IPS-15b (cell line): ENCODE measurements around the gene NMNAT1.

Experiments used
- H3K27me3 ChIP-seq: one replicate; pipeline ENCODE4 v1.6.1; 2013; ENCODE audit warnings: low read length; ENCODE audit not compliant: control insufficient read depth, insufficient read depth
- H3K36me3 ChIP-seq: one replicate; pipeline ENCODE4 v1.6.1; 2013; ENCODE audit warnings: low read length; ENCODE audit not compliant: control insufficient read depth, insufficient read depth
- H3K4me1 ChIP-seq: one replicate; pipeline ENCODE4 v1.6.1; 2013; ENCODE audit warnings: mild to moderate bottlenecking, low read length; ENCODE audit not compliant: control insufficient read depth, insufficient read depth
- H3K4me3 ChIP-seq: one replicate; pipeline ENCODE4 v1.5.1; 2013; ENCODE audit warnings: low read depth, low read length
- H3K9ac ChIP-seq: one replicate; pipeline ENCODE4 v1.6.1; 2013; ENCODE audit warnings: low read depth, mild to moderate bottlenecking, low read length
- H3K9me3 ChIP-seq: one replicate; pipeline ENCODE4 v1.6.1; 2013; ENCODE audit warnings: mild to moderate bottlenecking, low read length; ENCODE audit not compliant: control insufficient read depth, insufficient read depth

The NMNAT1 gene

DNA sequence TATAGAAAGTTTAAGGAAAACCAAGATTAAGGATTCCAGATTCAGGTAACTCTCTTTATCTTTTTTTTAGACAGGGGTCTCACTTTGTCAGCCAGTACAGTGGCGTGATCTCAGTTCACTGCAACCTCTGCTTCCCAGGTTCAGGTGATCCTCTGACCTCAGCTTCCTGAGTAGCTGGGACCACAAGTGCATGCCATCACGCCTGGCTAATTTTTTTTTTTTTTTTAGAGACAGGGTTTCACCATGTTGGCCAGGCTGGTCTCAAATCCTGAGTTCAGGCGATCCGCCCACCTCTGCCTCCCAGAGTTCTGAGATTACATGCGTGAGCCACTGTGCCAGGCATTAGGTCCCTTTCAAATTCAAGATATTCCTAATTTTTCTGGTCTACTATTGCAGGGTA lies 16.0 kb upstream of the NMNAT1 start:
- Histone ChIP-seq H3K36me3 (peaks cover 10% of the 10 kb centered on the region), H3K9ac (no peak overlapping the region), H3K4me3 (no peak overlapping the region)

GRCh38 chr1:9929431-9930385 lies 13.6 kb upstream of the NMNAT1 start:
- H3K36me3 ChIP-seq = peaks cover 14% of the 10 kb centered on the region
- H3K4me1 ChIP-seq = peaks cover 12% of the 10 kb centered on the region
- no peak overlapping the region for H3K4me3 ChIP-seq
- peak overlapping the region; percentile 37 for H3K9ac ChIP-seq
- H3K27me3 ChIP-seq = no peaks in the 10 kb centered on the region
- no peaks in the 10 kb centered on the region for H3K9me3 ChIP-seq

More for the DNA sequence above, 16.0 kb upstream of the NMNAT1 start:
- no peaks in the 10 kb centered on the region for H3K27me3 ChIP-seq
- no peaks in the 10 kb centered on the region for H3K9me3 ChIP-seq
- H3K4me1 ChIP-seq = peaks cover 20% of the 10 kb centered on the region

- Histone ChIP-seq H3K27me3 (no peaks in the 10 kb centered on the region), H3K4me3 (peak overlapping the region; percentile 82), H3K36me3 (peaks cover 2% of the 10 kb centered on the region), H3K4me1 (no peaks in the 10 kb centered on the region), H3K9ac (peak overlapping the region; percentile 92), H3K9me3 (no peaks in the 10 kb centered on the region)
These were observed 806 bp upstream of the NMNAT1 start for GRCh38 chr1:9942399-9942938.

- H3K9ac ChIP-seq = no peak overlapping the region
- no peak overlapping the region for H3K4me3 ChIP-seq
- no peaks in the 10 kb centered on the region for H3K36me3 ChIP-seq
These were observed 3.0 kb downstream of the NMNAT1 start for GRCh38 chr1:9946315-9946714.

DNA sequence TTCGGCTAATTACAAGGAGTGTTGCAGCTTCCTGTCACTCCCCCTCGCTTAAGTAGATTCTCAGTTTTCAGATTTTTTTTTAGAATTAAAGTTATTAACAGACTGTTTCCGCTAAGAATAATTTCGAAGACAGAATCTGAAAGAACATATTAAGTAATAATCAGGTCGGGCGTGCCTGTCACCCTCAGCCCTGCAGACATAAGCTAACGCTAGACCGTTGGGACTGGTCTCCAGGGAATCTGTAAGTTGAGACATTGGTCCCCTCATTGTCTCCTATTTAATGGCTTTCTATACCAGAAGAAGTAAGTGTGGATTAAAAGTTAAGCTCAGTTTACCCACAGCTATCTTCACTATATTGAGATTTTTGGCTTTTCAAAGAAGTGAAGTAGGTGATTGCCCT lies 14.5 kb downstream of the NMNAT1 start:
- Histone ChIP-seq H3K4me3 (no peak overlapping the region), H3K9ac (no peak overlapping the region)

More at GRCh38 chr1:9946315-9946714, 3.0 kb downstream of the NMNAT1 start:
- Histone ChIP-seq H3K9me3 (no peaks in the 10 kb centered on the region), H3K27me3 (no peaks in the 10 kb centered on the region), H3K4me1 (no peaks in the 10 kb centered on the region)

GRCh38 chr1:9960011-9960410 lies 16.7 kb downstream of the NMNAT1 start:
- Histone ChIP-seq H3K9me3 (no peaks in the 10 kb centered on the region), H3K27me3 (no peaks in the 10 kb centered on the region), H3K4me3 (no peak overlapping the region), H3K4me1 (peaks cover 4% of the 10 kb centered on the region), H3K9ac (no peak overlapping the region), H3K36me3 (no peaks in the 10 kb centered on the region)

More for the DNA sequence above, 14.5 kb downstream of the NMNAT1 start:
- H3K4me1 ChIP-seq = peaks cover 4% of the 10 kb centered on the region
- H3K9me3 ChIP-seq = no peaks in the 10 kb centered on the region
- H3K27me3 ChIP-seq = no peaks in the 10 kb centered on the region
- no peaks in the 10 kb centered on the region for H3K36me3 ChIP-seq

GRCh38 chr1:9960706-9961562 lies 17.7 kb downstream of the NMNAT1 start:
- Histone ChIP-seq H3K9ac (no peak overlapping the region), H3K36me3 (no peaks in the 10 kb centered on the region), H3K4me1 (peaks cover 4% of the 10 kb centered on the region), H3K27me3 (no peaks in the 10 kb centered on the region), H3K4me3 (no peak overlapping the region), H3K9me3 (no peaks in the 10 kb centered on the region)

GRCh38 chr1:9984253-9984652 lies 41.0 kb downstream of the NMNAT1 start:
- Histone ChIP-seq H3K9ac (no peak overlapping the region), H3K9me3 (no peaks in the 10 kb centered on the region), H3K36me3 (no peaks in the 10 kb centered on the region), H3K27me3 (no peaks in the 10 kb centered on the region), H3K4me3 (no peak overlapping the region), H3K4me1 (no peaks in the 10 kb centered on the region)

DNA sequence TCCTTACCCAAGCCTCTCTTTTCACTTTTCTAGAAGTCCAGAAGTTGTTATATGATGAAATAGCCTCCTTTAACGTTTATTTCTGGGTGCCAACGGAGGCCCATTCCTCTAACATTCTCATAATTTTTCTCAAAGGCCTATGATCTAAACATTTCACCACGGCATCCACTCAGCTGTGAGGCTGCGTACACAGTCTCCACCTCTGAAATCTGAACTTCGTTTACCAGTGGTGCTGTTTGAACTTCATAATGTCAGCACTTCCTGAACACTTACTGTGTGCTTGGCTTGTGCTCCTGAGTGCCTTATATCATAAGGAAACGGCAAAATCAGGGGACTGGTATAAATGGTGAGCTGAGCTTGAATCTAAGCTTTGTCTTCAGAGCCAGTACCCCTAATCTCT lies 41.7 kb downstream of the NMNAT1 start:
- Histone ChIP-seq H3K4me3 (no peak overlapping the region), H3K9me3 (no peaks in the 10 kb centered on the region), H3K27me3 (no peaks in the 10 kb centered on the region), H3K36me3 (no peaks in the 10 kb centered on the region), H3K4me1 (no peaks in the 10 kb centered on the region), H3K9ac (no peak overlapping the region)

DNA sequence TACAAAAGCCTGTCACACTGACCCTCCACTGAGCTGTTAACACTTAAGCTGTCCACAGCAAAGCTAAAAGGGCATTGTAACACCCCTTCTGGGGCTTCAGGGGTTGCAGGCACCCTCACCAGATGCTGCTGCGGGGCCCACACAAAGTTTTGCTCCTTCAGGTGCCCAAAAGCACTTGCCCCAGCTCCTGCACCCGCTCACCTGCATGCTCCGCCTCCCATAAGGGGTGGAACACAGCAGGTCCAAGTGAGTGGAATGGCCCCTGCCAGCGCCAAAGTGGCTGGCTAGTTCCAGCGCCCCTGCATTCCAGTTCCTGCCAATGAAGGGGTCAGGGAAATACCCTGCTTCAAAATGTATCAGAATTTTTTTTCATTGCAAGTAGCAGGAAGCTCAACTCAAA lies 46.5 kb downstream of the NMNAT1 start:
- H3K9me3 ChIP-seq = no peaks in the 10 kb centered on the region
- H3K4me1 ChIP-seq = no peaks in the 10 kb centered on the region
- H3K27me3 ChIP-seq = no peaks in the 10 kb centered on the region
- no peaks in the 10 kb centered on the region for H3K36me3 ChIP-seq
- H3K4me3 ChIP-seq = no peak overlapping the region
- H3K9ac ChIP-seq = no peak overlapping the region

GRCh38 chr1:9990944-9991343 lies 47.7 kb downstream of the NMNAT1 start:
- H3K27me3 ChIP-seq = no peaks in the 10 kb centered on the region
- H3K4me1 ChIP-seq = no peaks in the 10 kb centered on the region
- no peak overlapping the region for H3K4me3 ChIP-seq
- H3K9ac ChIP-seq = no peak overlapping the region
- no peaks in the 10 kb centered on the region for H3K9me3 ChIP-seq
- no peaks in the 10 kb centered on the region for H3K36me3 ChIP-seq
